IgD-negative memory B cell (primary cell): ENCODE data around the gene TBC1D9B. TPM values are rescaled to one million over a fixed set of nuclear protein-coding genes. Genes with fewer than 3 reads are reported as not detected.

Source experiments
- H3K27ac Mint-ChIP-seq, 3 donors: one replicate each; pipeline ENCODE4 v1.8.0; 2020 to 2022; ENCODE audit warnings: mild to moderate bottlenecking in 3 of 3, mixed read lengths in 3 of 3, moderate library complexity in 1 of 3
- H3K27me3 Mint-ChIP-seq: one replicate; pipeline ENCODE4 v1.8.0; 2021; ENCODE audit warnings: mixed read lengths
- H3K36me3 Mint-ChIP-seq: one replicate; pipeline ENCODE4 v1.8.0; 2020; ENCODE audit warnings: mild to moderate bottlenecking, mixed read lengths
- H3K4me1 Mint-ChIP-seq, 3 donors: one replicate each; pipeline ENCODE4 v1.8.0; 2020 to 2022; ENCODE audit warnings: mixed read lengths in 3 of 3, mild to moderate bottlenecking in 1 of 3
- H3K4me3 Mint-ChIP-seq, 4 donors: one replicate each; pipeline ENCODE4 v1.8.0; 2020 to 2022; ENCODE audit warnings: mild to moderate bottlenecking in 4 of 4, mixed read lengths in 4 of 4, moderate library complexity in 3 of 4
- H3K9me3 Mint-ChIP-seq, 3 donors: one replicate each; pipeline ENCODE4 v1.8.0; 2020 to 2021; ENCODE audit warnings: mixed read lengths in 3 of 3, mild to moderate bottlenecking in 1 of 3
- polyA plus RNA-seq: library from polyadenylated mRNA; unstranded; fragments of 300-500 nt; fragmentation: Illumina TruSeq; gene quantifications from one replicate; pipeline ENCODE4 v1.2.3, GENCODE V29; 2021

Gene TBC1D9B
- polyA plus RNA-seq, 1 donor from 2014 or later = 57.2 TPM

DNA sequence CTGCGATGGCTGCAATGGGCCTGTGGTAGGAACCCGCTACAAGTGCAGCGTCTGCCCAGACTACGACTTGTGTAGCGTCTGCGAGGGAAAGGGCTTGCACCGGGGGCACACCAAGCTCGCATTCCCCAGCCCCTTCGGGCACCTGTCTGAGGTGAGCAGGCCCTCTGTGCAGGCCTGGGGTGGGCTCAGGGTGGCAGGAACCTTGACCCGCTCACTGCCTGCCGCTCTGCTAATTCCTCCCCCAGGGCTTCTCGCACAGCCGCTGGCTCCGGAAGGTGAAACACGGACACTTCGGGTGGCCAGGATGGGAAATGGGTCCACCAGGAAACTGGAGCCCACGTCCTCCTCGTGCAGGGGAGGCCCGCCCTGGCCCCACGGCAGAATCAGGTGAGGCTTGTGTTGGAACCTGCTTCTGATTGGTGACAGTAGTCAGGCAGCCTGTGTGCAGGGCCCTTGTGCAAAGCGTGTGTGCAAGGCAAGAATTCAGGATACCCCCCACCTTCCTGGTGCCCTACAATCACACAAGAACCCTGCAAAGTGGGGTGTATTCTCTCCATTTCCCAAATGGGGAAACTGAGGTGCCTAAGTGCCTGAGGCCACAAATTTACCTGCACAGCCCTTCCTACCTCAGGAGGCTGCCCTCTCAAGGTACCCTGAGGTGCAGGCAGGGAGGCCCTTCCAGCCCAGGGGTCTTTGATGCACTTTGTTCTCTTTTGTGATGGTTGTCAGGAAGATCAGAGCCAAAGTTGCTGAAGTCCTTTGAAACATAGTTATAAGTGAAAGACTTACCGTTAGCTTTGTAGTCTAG lies 83.6 kb downstream of the TBC1D9B start:
- Mint-ChIP-seq H3K9me3 (no peaks in the 10 kb centered on the region), H3K4me1 (peaks cover 10 to 24% (median 13%) of the 10 kb centered on the region in 3 donors), H3K27me3 (no peaks in the 10 kb centered on the region), H3K4me3 (peak overlapping the region in 3 of 4 donors; percentile 12 to 74 (median 19)), H3K27ac (peak overlapping the region; percentile 50 to 100 (median 93)), H3K36me3 (peaks cover 2% of the 10 kb centered on the region)

GRCh38 chr5:179822444-179822990 lies 85.2 kb downstream of the TBC1D9B start:
- Mint-ChIP-seq H3K27ac (peak overlapping the region; percentile 99 to 100 (median 100)), H3K4me3 (peak overlapping the region; percentile 25 to 99 (median 96)), H3K27me3 (no peaks in the 10 kb centered on the region), H3K36me3 (no peaks in the 10 kb centered on the region), H3K4me1 (peaks cover 13 to 30% (median 18%) of the 10 kb centered on the region in 3 donors), H3K9me3 (no peaks in the 10 kb centered on the region)

DNA sequence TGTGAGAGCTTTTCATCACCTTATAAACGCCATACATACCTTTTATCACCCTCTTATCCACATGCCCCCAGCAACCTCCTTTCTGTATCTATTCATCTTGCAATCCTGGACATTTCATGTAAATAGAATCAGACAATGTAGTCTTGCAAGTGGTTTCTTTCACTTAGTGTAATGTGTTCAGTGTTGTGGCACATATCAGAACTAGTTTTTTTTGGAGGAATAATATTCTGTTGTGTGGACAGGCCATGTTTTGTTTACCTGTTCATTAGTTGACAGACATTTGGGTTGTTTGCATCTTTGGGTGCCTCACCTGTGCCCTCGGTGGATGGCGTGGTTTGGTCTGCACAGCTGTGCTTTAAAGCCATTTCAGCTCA lies 85.7 kb downstream of the TBC1D9B start:
- Mint-ChIP-seq H3K4me1 (peaks cover 15 to 30% (median 18%) of the 10 kb centered on the region in 3 donors), H3K27ac (peak overlapping the region; percentile 99 to 100 (median 100)), H3K4me3 (peak overlapping the region; percentile 96 to 99 (median 97)), H3K27me3 (no peaks in the 10 kb centered on the region), H3K36me3 (no peaks in the 10 kb centered on the region), H3K9me3 (no peaks in the 10 kb centered on the region)

DNA sequence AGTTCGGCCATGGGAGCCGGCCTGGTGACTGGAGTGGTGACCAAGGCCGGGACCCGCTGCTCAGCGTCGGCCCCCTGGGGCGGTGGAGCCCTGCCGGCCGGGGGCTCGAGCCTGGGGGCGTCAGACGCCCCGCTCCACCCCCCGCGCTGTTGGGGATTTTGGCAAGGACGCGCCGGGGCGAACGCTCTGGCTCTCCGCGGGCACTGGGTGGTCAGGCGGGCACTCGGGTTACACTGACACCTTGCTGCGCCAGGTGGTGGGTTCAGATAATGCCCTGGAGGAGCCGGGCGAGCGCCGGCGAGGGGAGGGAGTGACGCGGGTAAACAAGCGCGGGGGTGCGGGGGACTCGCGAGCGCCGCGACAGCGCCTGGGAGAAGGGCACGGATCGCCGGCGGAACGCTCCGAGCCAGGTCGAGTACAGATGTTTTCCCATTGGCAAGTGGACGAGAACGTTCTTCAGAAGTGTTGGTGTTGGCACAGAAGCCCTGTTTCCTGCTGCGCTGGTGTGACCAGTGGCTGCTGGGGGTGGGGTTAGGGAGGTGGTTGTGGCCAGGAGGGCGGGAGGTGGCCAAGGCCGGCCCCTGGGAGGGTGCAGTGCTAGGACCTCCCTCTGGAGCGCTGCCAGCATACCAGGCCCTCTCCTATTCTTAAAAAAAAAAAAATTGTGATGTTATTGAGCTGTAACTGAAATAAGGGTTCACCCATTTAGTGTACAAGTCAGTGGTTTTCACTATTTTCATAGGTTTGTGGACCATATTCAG lies 86.2 kb downstream of the TBC1D9B start:
- no peaks in the 10 kb centered on the region for H3K36me3 Mint-ChIP-seq
- H3K4me1 Mint-ChIP-seq = peaks cover 13 to 30% (median 18%) of the 10 kb centered on the region in 3 donors
- H3K27me3 Mint-ChIP-seq = no peaks in the 10 kb centered on the region
- peak overlapping the region; percentile 99 to 100 (median 100) for H3K27ac Mint-ChIP-seq
- H3K9me3 Mint-ChIP-seq = no peaks in the 10 kb centered on the region
- H3K4me3 Mint-ChIP-seq = peak overlapping the region; percentile 96 to 99 (median 97)

- no peaks in the 10 kb centered on the region for H3K27me3 Mint-ChIP-seq
- H3K27ac Mint-ChIP-seq = peak within 1 kb of the TSS; percentile 99 to 100 (median 100)
- H3K9me3 Mint-ChIP-seq = no peaks in the 10 kb centered on the region
- H3K4me1 Mint-ChIP-seq = peaks cover 13 to 32% (median 18%) of the 10 kb centered on the region in 3 donors
- H3K36me3 Mint-ChIP-seq = no peaks in the 10 kb centered on the region
- peak within 1 kb of the TSS; percentile 96 to 99 (median 97) for H3K4me3 Mint-ChIP-seq
These were observed 87.0 kb downstream of the TBC1D9B start, which contains the start of gene SQSTM1 for GRCh38 chr5:179820483-179821297. Gene SQSTM1, plus strand, starts transcription at chr5:179820905. Its CDS starts 32 bp downstream, at chr5:179820937.

GRCh38 chr5:179820127-179820482 lies 87.6 kb downstream of the TBC1D9B start:
- H3K27ac Mint-ChIP-seq = peak overlapping the region; percentile 97 to 100 (median 100)
- H3K4me3 Mint-ChIP-seq = peak overlapping the region; percentile 75 to 94 (median 90)
- no peaks in the 10 kb centered on the region for H3K27me3 Mint-ChIP-seq
- H3K4me1 Mint-ChIP-seq = peaks cover 13 to 33% (median 15%) of the 10 kb centered on the region in 3 donors
- H3K9me3 Mint-ChIP-seq = no peaks in the 10 kb centered on the region
- no peaks in the 10 kb centered on the region for H3K36me3 Mint-ChIP-seq

- Mint-ChIP-seq H3K27ac (peak overlapping the region; percentile 97 to 100 (median 100)), H3K4me3 (peak overlapping the region; percentile 75 to 94 (median 90)), H3K27me3 (no peaks in the 10 kb centered on the region), H3K4me1 (peaks cover 13 to 30% (median 17%) of the 10 kb centered on the region in 3 donors), H3K36me3 (no peaks in the 10 kb centered on the region), H3K9me3 (no peaks in the 10 kb centered on the region)
These were observed 88.2 kb downstream of the TBC1D9B start for GRCh38 chr5:179819296-179820126.

- Mint-ChIP-seq H3K4me3 (peak overlapping the region; percentile 80 to 95 (median 94)), H3K9me3 (no peaks in the 10 kb centered on the region), H3K27ac (peak overlapping the region; percentile 97 to 100 (median 100)), H3K36me3 (no peaks in the 10 kb centered on the region), H3K27me3 (no peaks in the 10 kb centered on the region), H3K4me1 (peaks cover 13 to 29% (median 19%) of the 10 kb centered on the region in 3 donors)
These were observed 88.9 kb downstream of the TBC1D9B start for GRCh38 chr5:179818746-179819295.

- no peaks in the 10 kb centered on the region for H3K36me3 Mint-ChIP-seq
- peak overlapping the region; percentile 80 to 95 (median 94) for H3K4me3 Mint-ChIP-seq
- H3K27ac Mint-ChIP-seq = peak overlapping the region; percentile 97 to 100 (median 100)
- H3K4me1 Mint-ChIP-seq = peaks cover 13 to 27% (median 19%) of the 10 kb centered on the region in 3 donors
- H3K9me3 Mint-ChIP-seq = no peaks in the 10 kb centered on the region
- no peaks in the 10 kb centered on the region for H3K27me3 Mint-ChIP-seq
These were observed 89.6 kb downstream of the TBC1D9B start for GRCh38 chr5:179817890-179818745.

GRCh38 chr5:179817470-179817840 lies 90.2 kb downstream of the TBC1D9B start:
- peaks cover 12 to 22% (median 19%) of the 10 kb centered on the region in 3 donors for H3K4me1 Mint-ChIP-seq
- H3K27ac Mint-ChIP-seq = peak overlapping the region; percentile 97 to 100 (median 100)
- H3K27me3 Mint-ChIP-seq = no peaks in the 10 kb centered on the region
- peak overlapping the region; percentile 30 to 94 (median 68) for H3K4me3 Mint-ChIP-seq
- no peaks in the 10 kb centered on the region for H3K36me3 Mint-ChIP-seq
- H3K9me3 Mint-ChIP-seq = no peaks in the 10 kb centered on the region

DNA sequence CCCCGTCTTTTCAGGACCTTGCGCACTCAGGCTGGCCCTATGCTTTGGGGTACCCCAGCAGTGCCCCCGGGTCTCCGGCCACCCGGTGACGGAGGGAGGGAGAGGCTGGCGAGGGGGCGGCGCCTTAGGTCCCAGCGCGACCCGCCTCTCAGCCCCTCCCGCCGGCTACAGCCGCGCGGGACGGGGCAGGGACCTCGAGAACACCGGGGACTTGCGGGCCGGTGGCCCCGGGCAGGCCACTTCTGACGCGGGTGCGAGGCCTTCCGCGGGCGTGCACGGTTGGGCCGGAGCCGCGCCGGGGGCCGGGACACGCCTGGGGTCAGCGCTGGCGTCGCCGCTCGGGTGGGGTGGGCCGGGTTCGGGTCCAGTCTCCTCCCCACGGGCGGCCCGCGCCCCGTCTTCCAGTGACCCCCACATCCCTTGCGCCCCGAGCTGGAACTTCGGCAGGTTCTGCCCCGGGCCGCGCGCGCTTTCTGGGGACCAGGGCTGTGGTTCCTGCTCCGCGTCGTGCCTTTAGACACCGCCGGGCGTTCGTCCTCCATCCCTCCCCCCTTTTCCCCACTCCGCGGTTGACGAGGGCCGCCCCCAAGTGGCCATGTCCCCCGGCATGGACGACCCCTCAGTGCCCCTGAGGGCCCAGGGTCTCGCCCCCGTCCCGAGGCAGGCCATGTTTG lies 90.8 kb downstream of the TBC1D9B start:
- no peaks in the 10 kb centered on the region for H3K27me3 Mint-ChIP-seq
- H3K27ac Mint-ChIP-seq = peak overlapping the region in 2 of 3 donors; percentile 100
- no peaks in the 10 kb centered on the region for H3K36me3 Mint-ChIP-seq
- H3K4me3 Mint-ChIP-seq = peak overlapping the region; percentile 30 to 94 (median 72)
- H3K4me1 Mint-ChIP-seq = peaks cover 7 to 18% (median 17%) of the 10 kb centered on the region in 3 donors
- H3K9me3 Mint-ChIP-seq = no peaks in the 10 kb centered on the region

- Mint-ChIP-seq H3K36me3 (no peaks in the 10 kb centered on the region), H3K27ac (peak overlapping the region in 1 of 3 donors; percentile 76), H3K9me3 (no peaks in the 10 kb centered on the region), H3K4me1 (peaks cover 6 to 16% (median 14%) of the 10 kb centered on the region in 3 donors), H3K4me3 (peak overlapping the region in 3 of 4 donors; percentile 57 to 71 (median 68)), H3K27me3 (no peaks in the 10 kb centered on the region)
These were observed 91.3 kb downstream of the TBC1D9B start for GRCh38 chr5:179816401-179816795.
